Ovary (tissue), 3 donors: ENCODE data around the gene GPC4.

Experiments used
- POLR2A ChIP-seq: fragments of 450-650 bp; IDR thresholded peaks from one replicate; pipeline ENCODE4 v1.6.1; 2017; ENCODE audit warnings: antibody characterized with exemption, mild to moderate bottlenecking, moderate library complexity
- TF ChIP-seq, protein P1 (sequence below), 3 donors: fragments of 450-650 bp in 2 of 3; fragments of 200-600 bp in 1 of 3; IDR thresholded peaks; one replicate each; pipeline versions ENCODE4 v1.5.1 to v1.8.0; 2016 to 2022; ENCODE audit warnings: antibody characterized with exemption in 3 of 3, mild to moderate bottlenecking in 1 of 3
- donor health status: DM: no; HTN: no; CAD: no.

DNA sequence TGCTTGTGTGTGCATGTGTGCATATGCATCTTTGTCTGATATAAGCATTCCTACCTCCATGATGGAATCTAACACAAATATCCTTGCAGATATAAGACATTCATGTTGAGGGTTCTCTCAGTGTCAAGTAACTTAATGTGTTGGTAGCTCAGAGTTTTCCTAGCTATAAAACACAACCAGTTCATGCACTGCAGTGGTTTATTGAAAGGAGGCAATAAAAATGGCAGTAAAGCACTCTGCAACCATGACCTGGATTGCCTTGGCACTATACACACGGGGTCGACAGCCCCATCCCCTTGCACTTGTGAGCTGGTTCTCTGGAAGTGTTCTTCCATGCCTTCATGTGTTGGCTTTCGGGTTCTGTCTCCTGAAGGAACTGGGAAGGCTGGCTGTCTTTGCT is 38.9 kb downstream of the GPC4 start:
- no peak for TF ChIP-seq POLR2A
- TF ChIP-seq, protein P1, sequence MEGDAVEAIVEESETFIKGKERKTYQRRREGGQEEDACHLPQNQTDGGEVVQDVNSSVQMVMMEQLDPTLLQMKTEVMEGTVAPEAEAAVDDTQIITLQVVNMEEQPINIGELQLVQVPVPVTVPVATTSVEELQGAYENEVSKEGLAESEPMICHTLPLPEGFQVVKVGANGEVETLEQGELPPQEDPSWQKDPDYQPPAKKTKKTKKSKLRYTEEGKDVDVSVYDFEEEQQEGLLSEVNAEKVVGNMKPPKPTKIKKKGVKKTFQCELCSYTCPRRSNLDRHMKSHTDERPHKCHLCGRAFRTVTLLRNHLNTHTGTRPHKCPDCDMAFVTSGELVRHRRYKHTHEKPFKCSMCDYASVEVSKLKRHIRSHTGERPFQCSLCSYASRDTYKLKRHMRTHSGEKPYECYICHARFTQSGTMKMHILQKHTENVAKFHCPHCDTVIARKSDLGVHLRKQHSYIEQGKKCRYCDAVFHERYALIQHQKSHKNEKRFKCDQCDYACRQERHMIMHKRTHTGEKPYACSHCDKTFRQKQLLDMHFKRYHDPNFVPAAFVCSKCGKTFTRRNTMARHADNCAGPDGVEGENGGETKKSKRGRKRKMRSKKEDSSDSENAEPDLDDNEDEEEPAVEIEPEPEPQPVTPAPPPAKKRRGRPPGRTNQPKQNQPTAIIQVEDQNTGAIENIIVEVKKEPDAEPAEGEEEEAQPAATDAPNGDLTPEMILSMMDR (IDR thresholded peaks at IDR 0.05), result no peak
